H1 (cell line): ENCODE measurements around the gene TTC21A. TPM values are rescaled to one million over a fixed set of nuclear protein-coding genes. Genes with fewer than 3 reads are reported as not detected.

Experiments used
- CTCF ChIA-PET: fragments of 300-600 bp; sonication (Branson Sonifier 250); formaldehyde crosslinking; loops from one replicate; lab custom pipeline; 2021; ENCODE audit not compliant: partially characterized antibody; lab: Charles Lee
- POLR2A ChIA-PET: fragments of 300-600 bp; sonication (Branson Sonifier 250); formaldehyde crosslinking; loops from one replicate; lab custom pipeline; 2021; ENCODE audit warnings: inconsistent platforms; ENCODE audit not compliant: partially characterized antibody; lab: Charles Lee
- DNase-seq, 2 experiments: peaks; one replicate each; pipeline versions ENCODE4 v3.0.0 to v3.0.0-alpha.2; 2010 to 2022; ENCODE audit warnings: low spot score in 2 of 2, low read depth in 1 of 2, mixed read lengths in 1 of 2
- FAIRE-seq: peaks from 2 replicates; lab custom pipeline; 2011; peaks lifted over from hg19 to GRCh38; lab: Jason Lieb, UNC
- H2AFZ ChIP-seq: 2 replicates; pipeline ENCODE4 v1.8.1; 2012; ENCODE audit warnings: low read length, inconsistent platforms
- H2AK5ac ChIP-seq: 2 replicates; pipeline ENCODE4 v1.6.1; 2013; ENCODE audit warnings: low read depth, low read length
- H2BK120ac ChIP-seq: replicated peaks from 2 replicates; pipeline ENCODE3; 2013; ENCODE audit warnings: low read depth, low read length, inconsistent platforms
- H2BK12ac ChIP-seq: 2 replicates; pipeline ENCODE4 v1.6.1; 2013; ENCODE audit warnings: low read depth, low read length
- H2BK15ac ChIP-seq: 2 replicates; pipeline ENCODE4 v1.6.1; 2013; ENCODE audit warnings: low read length
- H2BK20ac ChIP-seq: 2 replicates; pipeline ENCODE4 v1.6.1; 2013; ENCODE audit warnings: low read length
- H2BK5ac ChIP-seq: 2 replicates; pipeline ENCODE4 v1.6.1; 2013; ENCODE audit warnings: low read depth, low read length
- H3K14ac ChIP-seq: 2 replicates; pipeline ENCODE4 v1.6.1; 2013; ENCODE audit warnings: inconsistent platforms; ENCODE audit not compliant: insufficient read length
- H3K18ac ChIP-seq: 2 replicates; pipeline ENCODE4 v1.6.1; 2013; ENCODE audit warnings: low read length; ENCODE audit errors: extremely low read depth
- H3K23ac ChIP-seq: 2 replicates; pipeline ENCODE4 v1.6.1; 2013; ENCODE audit warnings: inconsistent platforms; ENCODE audit not compliant: insufficient read length
- H3K23me2 ChIP-seq: 2 replicates; pipeline ENCODE4 v1.6.1; 2013; ENCODE audit warnings: low read depth, low read length
- H3K27ac ChIP-seq: 2 replicates; pipeline ENCODE4 v1.6.1; 2011; ENCODE audit warnings: low read depth, low read length, inconsistent platforms
- H3K27me3 ChIP-seq, 4 experiments: replicated peaks in 1 of 4; 1 replicate in 1 of 4; 2 replicates in 3 of 4; pipeline versions ENCODE4 v1.6.1 to v1.8.1; 2011 to 2013; ENCODE audit warnings: low read length in 3 of 4, mild to moderate bottlenecking in 3 of 4, inconsistent platforms in 2 of 4, mixed read lengths in 2 of 4, moderate library complexity in 1 of 4; ENCODE audit not compliant: control insufficient read depth in 3 of 4, insufficient read depth in 3 of 4; ENCODE audit errors: extremely low read depth in 1 of 4
- H3K36me3 ChIP-seq, 4 experiments: 2 replicates each; pipeline versions ENCODE4 v1.6.1 to v1.8.1; 2011 to 2013; ENCODE audit warnings: mild to moderate bottlenecking in 4 of 4, low read length in 3 of 4, moderate library complexity in 2 of 4, control low read depth in 1 of 4, inconsistent platforms in 1 of 4; ENCODE audit not compliant: insufficient read depth in 4 of 4, control insufficient read depth in 2 of 4
- H3K4ac ChIP-seq: replicated peaks from 2 replicates; pipeline ENCODE3; 2013; ENCODE audit warnings: low read length, low read depth, mixed read lengths, inconsistent platforms; ENCODE audit not compliant: insufficient read length
- H3K4me1 ChIP-seq, 4 experiments: replicated peaks in 1 of 4; 1 replicate in 1 of 4; 2 replicates in 3 of 4; pipeline versions ENCODE4 v1.6.1 to v1.8.1; 2011 to 2013; ENCODE audit warnings: low read length in 3 of 4, inconsistent platforms in 2 of 4, mixed read lengths in 1 of 4; ENCODE audit not compliant: insufficient read depth in 4 of 4, control insufficient read depth in 3 of 4
- H3K4me2 ChIP-seq, 2 experiments: 2 replicates each; pipeline versions ENCODE4 v1.6.1 to v1.8.1; 2011 to 2013; ENCODE audit warnings: low read depth in 2 of 2, low read length in 2 of 2, control low read depth in 1 of 2, inconsistent platforms in 1 of 2, mild to moderate bottlenecking in 1 of 2; ENCODE audit not compliant: insufficient read depth in 1 of 2
- H3K4me3 ChIP-seq, 4 experiments: fragments of 200-600, 300-600 bp in 1 of 4; sonication (generic), shearing (Covaris generic), sonication (Bioruptor Twin) in 1 of 4; 2 replicates each; pipeline versions ENCODE4 v1.5.1 to v1.8.1; 2011 to 2016; ENCODE audit warnings: low read length in 4 of 4, low read depth in 3 of 4, control low read depth in 2 of 4, inconsistent platforms in 2 of 4, mild to moderate bottlenecking in 2 of 4, mixed read lengths in 1 of 4, moderate library complexity in 1 of 4; ENCODE audit not compliant: insufficient read depth in 2 of 4; ENCODE audit errors: extremely low read depth in 1 of 4
- H3K56ac ChIP-seq: replicated peaks from 2 replicates; pipeline ENCODE3; 2013; ENCODE audit warnings: low read depth, mild to moderate bottlenecking, mixed read lengths, low read length, inconsistent platforms; ENCODE audit not compliant: insufficient read length
- H3K79me1 ChIP-seq: 2 replicates; pipeline ENCODE4 v1.6.1; 2013; ENCODE audit warnings: low read depth, low read length, control low read depth
- H3K79me2 ChIP-seq, 2 experiments: 2 replicates each; pipeline versions ENCODE4 v1.6.1 to v1.8.1; 2012 to 2013; ENCODE audit warnings: low read length in 2 of 2, mild to moderate bottlenecking in 2 of 2, inconsistent platforms in 1 of 2; ENCODE audit not compliant: insufficient read depth in 2 of 2, control insufficient read depth in 1 of 2
- H3K9ac ChIP-seq, 4 experiments: replicated peaks in 1 of 4; 1 replicate in 1 of 4; 2 replicates in 3 of 4; pipeline versions ENCODE4 v1.6.1 to v1.8.1; 2011 to 2013; ENCODE audit warnings: low read depth in 3 of 4, low read length in 3 of 4, control low read depth in 2 of 4, mild to moderate bottlenecking in 2 of 4, moderate library complexity in 2 of 4, inconsistent platforms in 1 of 4; ENCODE audit errors: extremely low read depth in 1 of 4
- H3K9me3 ChIP-seq, 2 experiments: 2 replicates each; pipeline versions ENCODE4 v1.6.1 to v1.8.1; 2012 to 2013; ENCODE audit warnings: mild to moderate bottlenecking in 2 of 2, moderate library complexity in 2 of 2, control low read depth in 1 of 2, inconsistent platforms in 1 of 2, low read depth in 1 of 2, low read length in 1 of 2, mixed read lengths in 1 of 2; ENCODE audit not compliant: insufficient read depth in 2 of 2
- H4K20me1 ChIP-seq, 2 experiments: replicated peaks in 1 of 2; 2 replicates each; pipeline versions ENCODE3 to v1.8.1; 2011 to 2013; ENCODE audit warnings: inconsistent platforms in 2 of 2, low read length in 2 of 2, mild to moderate bottlenecking in 1 of 2; ENCODE audit not compliant: insufficient read depth in 2 of 2, control insufficient read depth in 1 of 2
- H4K5ac ChIP-seq: 2 replicates; pipeline ENCODE4 v1.6.1; 2013; ENCODE audit warnings: low read length, low read depth, mixed read lengths, inconsistent platforms; ENCODE audit not compliant: insufficient read length
- H4K8ac ChIP-seq: 2 replicates; pipeline ENCODE4 v1.8.0; 2013; ENCODE audit warnings: mild to moderate bottlenecking, moderate library complexity, low read length, inconsistent platforms; ENCODE audit not compliant: insufficient read depth; ENCODE audit errors: extremely low read depth
- H4K91ac ChIP-seq: replicated peaks from 2 replicates; pipeline ENCODE3; 2013; ENCODE audit warnings: low read length, mixed read lengths, inconsistent platforms; ENCODE audit not compliant: insufficient read length
- CTCF ChIP-seq, 3 experiments: IDR thresholded peaks; 1 replicate in 2 of 3; 2 replicates in 1 of 3; pipeline versions ENCODE4 v1.5.1 to v1.6.1; 2011; ENCODE audit warnings: low read length in 3 of 3, mild to moderate bottlenecking in 3 of 3, inconsistent platforms in 2 of 3, low read depth in 1 of 3, moderate library complexity in 1 of 3; ENCODE audit not compliant: insufficient read depth in 1 of 3; ENCODE audit errors: control extremely low read depth in 1 of 3
- SIX5 ChIP-seq: IDR thresholded peaks from 2 replicates; pipeline ENCODE4 v1.6.1; 2011; ENCODE audit warnings: mild to moderate bottlenecking, low read depth, low read length
- USF2 ChIP-seq: IDR thresholded peaks from 2 replicates; pipeline ENCODE4 v1.6.1; 2011; ENCODE audit warnings: low read length, improper control_type of control experiment
- WGBS, 2 experiments: shearing (Covaris generic) in 1 of 2; methylation state at CpG; one replicate each; pipeline versions ENCODE4 v1.1.6 to v1.1.7; 2013 to 2015; ENCODE audit warnings: low lambda C conversion rate in 2 of 2, mixed read lengths in 2 of 2, inconsistent platforms in 1 of 2, low coverage in 1 of 2, missing lambda C conversion rate in 1 of 2; ENCODE audit not compliant: insufficient replicate concordance in 2 of 2, insufficient coverage in 1 of 2, insufficient read length in 1 of 2; ENCODE audit errors: extremely low coverage in 1 of 2, missing lambda C conversion rate in 1 of 2; 5-methylcytosine and 5-hydroxymethylcytosine counted together
- polyA plus RNA-seq, 7 experiments: library from polyadenylated mRNA; depleted of rRNA in 3 of 7; stranded (reverse) in 5 of 7; unstranded in 2 of 7; fragments of >200 nt in 5 of 7; fragments of 200-250 nt in 2 of 7; gene quantifications; 1 replicate in 5 of 7; 2 replicates in 1 of 7; 4 replicates in 1 of 7; pipeline versions ENCODE4 v1.2.1 to v1.2.3, GENCODE V29; 2011 to 2013; ENCODE audit warnings: missing spikeins in 2 of 7, mixed read lengths in 2 of 7
- total RNA-seq: library from RNA; stranded (reverse); fragmentation: NEBNext Ultra II Directional; extraction: Animal tissue kit (Norgen Biotek cat#: 25700); gene quantifications from 2 replicates; pipeline ENCODE4 v1.2.1, GENCODE V29; 2021

TTC21A gene
- total and polyA plus RNA-seq, 2 of the 8 experiments (the other 6 are each of a cell fraction or from before 2014, with no cell fraction given) = 2.3 to 2.8 TPM

- peak overlapping the region in 3 of 4 experiments; percentile 35 to 66 (median 65); a peak in 6 of 7 replicates for H3K9ac ChIP-seq
- peak overlapping the region; percentile 99 for H2BK12ac ChIP-seq
- H3K23me2 ChIP-seq = peaks cover 21% of the 10 kb centered on the region
- peak overlapping the region; percentile 97 to 99 for H3K4me2 ChIP-seq
- peak overlapping the region; percentile 99 for H2BK5ac ChIP-seq
- FAIRE-seq = no peak
- no peak overlapping the region for H4K8ac ChIP-seq
- peaks cover 7 to 32% of the 10 kb centered on the region in 2 experiments for H4K20me1 ChIP-seq
- H3K4me1 ChIP-seq = peaks cover 17 to 58% (median 39%) of the 10 kb centered on the region in 4 experiments
- H3K4me3 ChIP-seq = peak overlapping the region; percentile 3 to 85 (median 78); a peak in 5 of 8 replicates
- peak overlapping the region; percentile 98 for H2BK20ac ChIP-seq
- POLR2A ChIA-PET = interaction anchor here (1.0 to 2.9 kb wide), 10 partner anchors 8 to 262 kb away, joined by 3 to 16 read pairs (median 5); partner anchors contain the start of gene RPSA
- 67% methylated on average over 5 of the region's 5 CpGs; no CpG with 5 or more reads in 1 of the 2 experiments for WGBS, 2 experiments
- peak overlapping the region; percentile 97 for H2AK5ac ChIP-seq
- H3K18ac ChIP-seq = peak overlapping the region; percentile 99
- peak overlapping the region; percentile 36; the same call in 1 of the 2 replicates for H2BK15ac ChIP-seq
- H3K4ac ChIP-seq = peak overlapping the region; percentile 22
- CTCF ChIA-PET = interaction anchor here (0.6 to 2.2 kb wide), 8 partner anchors 9 to 1002 kb away, joined by 3 to 8 read pairs (median 4); partner anchors contain the start of gene XIRP1
- peaks cover 14 to 44% of the 10 kb centered on the region in 2 experiments for H3K79me2 ChIP-seq
- no peak overlapping the region for H2AFZ ChIP-seq
- H3K27me3 ChIP-seq = no peaks in the 10 kb centered on the region
- DNase-seq = no peak
- H3K9me3 ChIP-seq = no peaks in the 10 kb centered on the region
- H4K91ac ChIP-seq = no peak overlapping the region
- H4K5ac ChIP-seq = no peak overlapping the region
- H2BK120ac ChIP-seq = no peak overlapping the region
- TF ChIP-seq SIX5 = no peak
- no peak for TF ChIP-seq USF2
- peak in 1 of 3 experiments; percentile 7; a peak in 1 of 4 replicates for TF ChIP-seq CTCF (IDR thresholded peaks at IDR 0.05; ENCODE audit: control extremely low read depth in 1 of 3, insufficient read depth in 1 of 3, low read depth in 1 of 3, low read length in 3 of 3)
- no peak overlapping the region for H3K56ac ChIP-seq
- peaks cover 0 to 13% (median 2%) of the 10 kb centered on the region in 4 experiments; a peak in 3 of 8 replicates for H3K36me3 ChIP-seq
- peaks cover 16% of the 10 kb centered on the region; the same call in 1 of the 2 replicates for H3K79me1 ChIP-seq
- H3K27ac ChIP-seq = peak overlapping the region; percentile 75
- peak overlapping the region; percentile 13 for H3K14ac ChIP-seq
- no peak overlapping the region for H3K23ac ChIP-seq
Observed at GRCh38 chr3:39150148-39150802, 42.8 kb downstream of the TTC21A start.
